Keratinocyte (primary cell): ENCODE measurements around the gene AGAP1.

Source experiments
- EZH2 ChIP-seq: IDR thresholded peaks from one replicate; pipeline ENCODE4 v1.6.1; 2012; ENCODE audit warnings: inconsistent platforms, mild to moderate bottlenecking, low read length, moderate library complexity
- TF ChIP-seq, protein P1 (sequence below), 3 experiments: IDR thresholded peaks in 1 of 3; conservative IDR thresholded peaks in 1 of 3; optimal IDR thresholded peaks in 1 of 3; 2 replicates in 2 of 3; 3 replicates in 1 of 3; pipeline versions ENCODE3 to v1.5.1; 2011; ENCODE audit warnings: low read length in 3 of 3, mild to moderate bottlenecking in 3 of 3, moderate library complexity in 2 of 3, control low read depth in 1 of 3, inconsistent platforms in 1 of 3; ENCODE audit not compliant: insufficient read depth in 2 of 3; ENCODE audit errors: extremely low read depth in 1 of 3

- TF ChIP-seq, protein P1, sequence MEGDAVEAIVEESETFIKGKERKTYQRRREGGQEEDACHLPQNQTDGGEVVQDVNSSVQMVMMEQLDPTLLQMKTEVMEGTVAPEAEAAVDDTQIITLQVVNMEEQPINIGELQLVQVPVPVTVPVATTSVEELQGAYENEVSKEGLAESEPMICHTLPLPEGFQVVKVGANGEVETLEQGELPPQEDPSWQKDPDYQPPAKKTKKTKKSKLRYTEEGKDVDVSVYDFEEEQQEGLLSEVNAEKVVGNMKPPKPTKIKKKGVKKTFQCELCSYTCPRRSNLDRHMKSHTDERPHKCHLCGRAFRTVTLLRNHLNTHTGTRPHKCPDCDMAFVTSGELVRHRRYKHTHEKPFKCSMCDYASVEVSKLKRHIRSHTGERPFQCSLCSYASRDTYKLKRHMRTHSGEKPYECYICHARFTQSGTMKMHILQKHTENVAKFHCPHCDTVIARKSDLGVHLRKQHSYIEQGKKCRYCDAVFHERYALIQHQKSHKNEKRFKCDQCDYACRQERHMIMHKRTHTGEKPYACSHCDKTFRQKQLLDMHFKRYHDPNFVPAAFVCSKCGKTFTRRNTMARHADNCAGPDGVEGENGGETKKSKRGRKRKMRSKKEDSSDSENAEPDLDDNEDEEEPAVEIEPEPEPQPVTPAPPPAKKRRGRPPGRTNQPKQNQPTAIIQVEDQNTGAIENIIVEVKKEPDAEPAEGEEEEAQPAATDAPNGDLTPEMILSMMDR (optimal IDR thresholded peaks at IDR 0.05 in 1 of 3, IDR thresholded peaks at IDR 0.05 in 1 of 3, conservative IDR thresholded peaks at IDR 0.05 in 1 of 3; ENCODE audit: extremely low read depth in 1 of 3, insufficient read depth in 2 of 3, low read length in 3 of 3): no peak
- TF ChIP-seq EZH2: no peak
Observed at GRCh38 chr2:235536711-235537110, 42.9 kb downstream of the AGAP1 start.
